ENCODE data around the gene FGFBP2.
A peak's percentile ranks its signal among the peaks of the same experiment; 100 is the strongest.
"Not testable (repeated sequence)": the region's sequence is repeated elsewhere in the genome, so short reads cannot be mapped to it uniquely, and the experiment has no call there.

FGFBP2 gene

DNA sequence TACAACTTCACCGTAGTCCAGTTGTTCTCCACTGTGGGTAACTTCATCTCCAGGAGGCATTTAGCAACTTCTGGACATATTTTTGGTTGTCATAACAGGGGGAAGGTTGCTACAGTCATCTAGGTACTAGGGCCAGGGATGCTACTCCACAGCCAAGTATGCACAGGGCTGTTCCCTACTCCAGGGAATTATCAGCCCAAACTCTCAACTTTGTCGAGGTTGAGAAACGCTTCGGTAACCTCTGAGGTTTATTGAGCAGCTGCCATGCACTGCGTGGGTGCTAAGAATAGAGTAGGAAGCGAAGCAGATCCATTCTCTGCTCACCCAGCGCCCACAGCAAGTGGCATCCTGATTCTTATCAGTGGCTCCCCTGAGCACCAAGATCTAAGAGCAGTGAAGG is 32.7 kb downstream of the FGFBP2 start:
- TF ChIP-seq GATA1 (IDR thresholded peaks at IDR 0.05; ENCODE audit: low read depth, low read length) (no peak), POLR2A (IDR thresholded peaks at IDR 0.05; ENCODE audit: low read length) (no peak)
- no peak for DNase-seq

DNA sequence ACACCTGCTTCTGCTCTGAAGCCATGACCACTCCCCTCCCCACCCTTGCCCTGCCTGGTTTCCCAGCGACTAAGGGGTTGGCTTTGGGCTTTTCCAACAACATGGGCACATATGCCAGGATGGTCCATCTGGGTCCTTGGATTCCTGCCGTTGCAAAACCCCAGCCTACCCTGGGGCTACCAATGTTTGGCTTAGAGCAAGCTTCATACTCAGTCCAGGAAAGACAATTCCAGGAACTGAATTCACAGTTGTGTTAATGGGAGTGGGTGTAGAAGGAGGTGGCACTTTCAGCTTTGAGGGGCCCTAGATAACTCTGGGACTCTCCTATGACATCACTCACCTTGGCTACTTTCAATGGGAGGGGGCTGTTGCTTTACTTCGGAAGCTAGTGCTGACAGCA is 33.4 kb downstream of the FGFBP2 start:
- no peak for TF ChIP-seq POLR2A (IDR thresholded peaks at IDR 0.05; ENCODE audit: low read length)
- no peak for TF ChIP-seq GATA1 (IDR thresholded peaks at IDR 0.05; ENCODE audit: low read depth, low read length)
- DNase-seq, result no peak

DNA sequence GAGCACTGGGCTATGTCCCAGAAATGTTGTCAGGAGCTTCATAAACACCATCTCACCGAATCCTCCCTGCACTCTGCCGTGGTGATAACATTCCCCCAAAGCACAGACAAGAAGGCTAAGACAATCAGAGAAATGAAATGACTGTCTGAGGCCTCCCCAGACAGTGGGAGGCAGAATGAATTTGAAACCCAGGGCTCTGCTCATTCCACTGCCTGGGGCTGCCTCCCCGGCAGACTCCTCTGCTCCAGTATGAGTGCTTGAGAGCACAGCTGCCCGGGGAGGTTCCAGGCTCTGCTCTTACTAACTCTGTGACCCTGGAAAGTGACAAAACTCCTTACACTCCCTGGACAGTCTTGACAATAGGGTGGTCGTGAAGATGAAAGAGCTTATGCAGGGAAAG is 34.1 kb downstream of the FGFBP2 start:
- no peak for TF ChIP-seq GATA1 (IDR thresholded peaks at IDR 0.05; ENCODE audit: low read depth, low read length)
- TF ChIP-seq POLR2A (IDR thresholded peaks at IDR 0.05; ENCODE audit: low read length), result no peak
- DNase-seq, result no peak

DNA sequence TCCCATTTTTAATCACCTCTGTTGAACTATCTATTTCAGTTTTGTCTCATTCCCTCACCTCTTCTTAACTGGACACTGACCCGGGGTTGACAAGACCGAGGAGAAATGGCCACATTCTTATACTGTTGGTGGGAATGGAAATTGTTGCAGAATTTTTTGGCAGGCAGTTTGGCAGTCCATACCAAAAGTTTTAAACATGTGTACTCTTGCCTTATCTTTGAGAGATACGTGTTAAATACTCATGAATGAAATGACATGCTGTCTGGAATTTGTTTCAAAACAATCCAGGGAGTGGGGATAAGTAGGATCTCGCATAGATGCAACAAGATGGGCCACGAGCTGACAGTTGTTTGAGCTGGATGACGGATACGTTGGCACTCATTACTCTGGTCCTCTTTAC is 36.5 kb downstream of the FGFBP2 start:
- TF ChIP-seq GATA1 (IDR thresholded peaks at IDR 0.05; ENCODE audit: low read depth, low read length), result no peak
- TF ChIP-seq POLR2A (IDR thresholded peaks at IDR 0.05; ENCODE audit: low read length), result no peak
- DNase-seq, result no peak

DNA sequence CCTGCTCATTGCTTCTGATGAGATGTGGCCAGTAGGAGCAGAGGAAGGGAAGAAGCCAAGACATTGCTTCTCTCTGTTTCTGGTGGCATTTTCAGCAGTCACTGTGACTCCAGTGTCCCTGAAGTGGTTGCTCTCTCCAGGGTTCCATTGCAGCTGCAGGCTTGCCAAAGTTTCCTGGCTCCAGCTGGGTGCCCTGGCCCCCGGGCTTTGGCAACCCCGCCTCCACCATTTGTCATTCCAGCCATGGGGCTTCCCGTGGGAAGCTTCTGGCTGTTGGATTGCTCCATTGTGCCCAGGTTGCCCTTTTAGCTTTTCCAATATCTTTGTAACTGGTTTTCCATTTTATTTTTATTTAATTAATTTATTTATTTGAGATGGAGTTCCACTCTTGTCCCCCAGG is 37.1 kb downstream of the FGFBP2 start:
- TF ChIP-seq POLR2A (IDR thresholded peaks at IDR 0.05; ENCODE audit: low read length), result no peak
- no peak for TF ChIP-seq GATA1 (IDR thresholded peaks at IDR 0.05; ENCODE audit: low read depth, low read length)
- no peak for DNase-seq

DNA sequence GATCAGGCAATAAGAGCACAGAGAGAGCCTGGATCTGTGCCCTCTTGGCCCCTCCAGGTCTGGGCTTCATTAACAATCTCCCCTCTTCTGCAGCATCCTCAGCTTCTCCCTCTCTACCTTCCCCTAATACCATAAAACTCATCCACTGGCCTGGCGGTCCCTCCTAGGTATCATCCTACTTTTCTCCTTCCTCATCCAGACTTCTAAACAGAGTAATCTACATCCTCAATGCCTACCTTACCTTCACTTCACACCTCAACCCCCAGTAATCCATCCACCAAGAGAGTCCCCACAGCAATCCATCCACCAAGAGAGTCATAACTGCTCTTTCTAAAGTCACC is 41.4 kb downstream of the FGFBP2 start:
- no peak for DNase-seq
- no peak for TF ChIP-seq GATA1 (IDR thresholded peaks at IDR 0.05; ENCODE audit: low read depth, low read length)
- TF ChIP-seq POLR2A (IDR thresholded peaks at IDR 0.05; ENCODE audit: low read length), result no peak

DNA sequence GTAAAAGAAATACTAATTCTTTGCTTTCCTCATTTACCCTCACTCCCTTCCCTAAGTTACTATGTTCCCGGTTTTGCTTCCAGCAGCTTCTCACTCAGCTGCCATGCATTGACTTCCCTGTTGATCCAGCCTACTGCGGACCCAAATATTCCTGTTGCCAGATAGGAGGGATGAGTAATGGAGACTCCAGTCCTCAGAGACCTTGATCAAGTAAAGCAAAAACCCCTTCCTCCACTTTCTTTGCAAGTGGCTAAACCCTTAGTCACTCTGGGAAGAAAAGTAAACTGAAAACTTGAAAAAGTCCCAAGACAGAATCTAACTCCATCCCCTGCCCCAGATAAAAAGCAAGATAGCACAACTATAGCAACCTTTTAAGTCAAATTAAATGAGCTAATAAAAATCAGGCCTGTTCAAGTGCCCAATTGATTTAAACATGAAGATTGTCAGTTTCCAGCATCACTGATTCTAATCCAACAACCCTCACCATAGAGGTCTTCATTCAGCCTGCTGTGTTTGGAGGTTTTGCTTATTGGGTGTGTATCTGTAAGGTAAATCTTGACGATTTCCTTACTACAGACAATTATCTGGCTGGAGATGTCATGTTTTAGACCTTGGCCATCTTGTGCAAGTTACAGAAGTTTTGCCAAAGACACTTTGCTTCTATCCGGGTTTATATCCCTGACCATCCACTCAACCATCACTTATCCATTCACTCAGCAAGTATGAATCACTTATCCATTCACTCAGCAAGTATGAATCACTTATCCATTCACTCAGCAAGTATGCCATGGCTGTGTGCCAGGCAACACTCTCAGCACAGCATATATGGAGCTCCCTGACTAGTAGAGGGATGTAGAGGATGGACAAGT is 42.0 kb downstream of the FGFBP2 start:
- no peak for TF ChIP-seq GATA1 (IDR thresholded peaks at IDR 0.05; ENCODE audit: low read depth, low read length)
- no peak for TF ChIP-seq POLR2A (IDR thresholded peaks at IDR 0.05; ENCODE audit: low read length)
- peak in 1 of 2 experiments; percentile 2 for DNase-seq

DNA sequence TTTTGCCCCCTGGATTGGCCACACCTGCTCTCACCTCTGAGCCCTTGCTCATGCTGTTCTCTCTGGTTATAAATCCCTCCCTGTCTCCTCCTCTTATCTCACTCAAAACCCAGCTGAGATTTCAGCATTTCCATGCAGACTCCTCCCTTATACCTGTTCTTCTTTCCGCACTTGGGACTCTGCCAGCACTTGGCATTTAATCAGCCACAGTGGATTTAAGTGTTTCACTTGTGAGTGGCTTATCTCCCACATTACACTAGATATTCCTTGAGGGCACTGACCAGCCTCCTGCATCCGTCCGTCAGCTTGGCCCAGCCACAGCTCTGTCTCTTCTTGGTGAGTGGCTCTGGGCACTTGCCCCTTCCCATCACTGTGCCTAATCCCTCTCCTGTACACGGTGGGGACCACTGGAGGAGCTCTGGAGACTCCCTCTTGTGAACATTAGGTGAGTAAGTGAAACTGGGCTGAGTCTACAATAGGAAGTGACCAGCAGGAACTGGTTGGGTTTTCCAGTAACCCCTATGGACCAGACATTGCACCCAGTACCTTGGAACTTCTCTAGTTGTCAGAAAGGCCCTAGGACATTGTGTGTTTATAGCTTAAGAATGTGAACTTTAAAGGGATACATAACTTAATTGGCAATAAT is 44.4 kb downstream of the FGFBP2 start:
- no peak for DNase-seq
- TF ChIP-seq GATA1 (IDR thresholded peaks at IDR 0.05; ENCODE audit: low read depth, low read length) (no peak), POLR2A (IDR thresholded peaks at IDR 0.05; ENCODE audit: low read length) (no peak)

DNA sequence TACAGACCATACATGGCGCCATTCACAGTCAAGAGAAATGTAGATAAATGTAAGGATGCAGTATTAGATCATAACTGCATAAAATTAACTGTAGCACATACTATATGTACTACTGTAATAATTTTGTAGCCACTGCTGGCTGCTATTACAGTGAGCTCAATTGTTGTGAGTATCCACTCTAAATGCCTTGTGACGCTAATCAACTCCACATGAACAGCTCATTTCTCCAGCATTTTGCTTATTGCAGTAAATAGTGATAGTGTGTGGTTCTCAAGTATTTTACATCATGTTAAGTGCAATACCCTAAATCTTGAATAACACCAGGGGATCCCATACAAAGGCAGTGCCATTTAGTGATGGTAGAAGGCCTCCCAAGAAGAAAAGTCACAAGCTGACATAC is 45.7 kb downstream of the FGFBP2 start:
- TF ChIP-seq POLR2A (IDR thresholded peaks at IDR 0.05; ENCODE audit: low read length) (no peak), GATA1 (IDR thresholded peaks at IDR 0.05; ENCODE audit: low read depth, low read length) (no peak)

DNA sequence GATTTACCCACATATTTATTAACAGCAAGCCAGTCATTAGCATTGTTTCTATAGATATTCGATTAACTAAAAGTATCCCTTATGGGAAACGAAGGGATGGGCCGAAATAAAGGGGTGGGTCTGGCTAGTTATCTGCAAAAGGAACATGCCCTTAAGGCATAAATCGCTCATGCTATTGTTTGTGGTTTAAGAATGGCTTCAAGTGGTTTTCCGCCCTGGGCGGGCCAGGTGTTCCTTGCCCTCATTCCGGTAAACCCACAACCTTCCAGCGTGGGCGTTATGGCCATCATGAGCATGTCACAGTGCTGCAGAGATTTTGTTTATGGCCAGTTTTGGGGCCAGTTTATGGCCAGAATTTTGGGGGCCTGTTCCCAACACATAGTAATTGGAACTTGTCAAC is 46.6 kb downstream of the FGFBP2 start:
- DNase-seq, result not testable (repeated sequence)

More for the DNA sequence above, 45.7 kb downstream of the FGFBP2 start:
- DNase-seq, result no peak

DNA sequence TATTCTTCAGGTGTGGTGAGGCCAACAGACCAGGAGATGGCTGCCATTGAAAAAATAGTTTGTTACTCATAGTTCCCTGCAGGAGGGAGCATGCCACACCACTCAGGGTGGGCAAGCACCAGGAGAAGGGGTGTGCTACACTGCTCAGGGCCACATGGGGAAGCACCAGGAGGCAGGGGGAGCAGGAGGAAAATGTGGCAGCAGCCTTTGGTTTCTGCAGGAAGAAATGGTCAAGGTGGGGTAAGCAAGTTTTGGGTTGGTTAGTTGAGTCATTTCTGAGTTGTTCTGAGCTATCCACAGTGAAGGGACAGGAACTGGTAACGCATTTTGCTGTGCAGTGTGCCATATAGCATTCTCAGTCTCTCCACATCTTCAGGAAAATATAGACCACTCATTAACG is 48.2 kb downstream of the FGFBP2 start:
- no peak for TF ChIP-seq GATA1 (IDR thresholded peaks at IDR 0.05; ENCODE audit: low read depth, low read length)
- DNase-seq, result no peak

DNA sequence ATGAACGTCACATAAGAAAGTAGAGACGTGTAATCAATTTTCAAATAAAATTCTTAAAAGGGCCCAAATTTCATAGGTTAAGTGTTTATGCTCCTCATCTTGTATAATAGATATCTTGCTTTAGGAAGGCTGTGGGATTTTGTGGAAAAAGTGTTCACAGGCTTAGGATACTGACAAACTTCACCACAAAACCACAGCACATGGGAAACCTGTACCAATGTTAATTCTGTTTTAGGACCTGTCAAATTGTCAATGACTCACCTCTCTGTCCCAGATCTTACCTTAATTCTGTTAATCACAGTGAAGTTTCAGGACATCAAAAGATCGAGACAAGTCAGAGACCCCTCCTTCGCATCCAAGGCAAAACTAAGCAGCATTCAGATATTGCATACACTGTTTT is 48.7 kb downstream of the FGFBP2 start:
- no peak for DNase-seq
- TF ChIP-seq GATA1 (IDR thresholded peaks at IDR 0.05; ENCODE audit: low read depth, low read length), result no peak
- no peak for TF ChIP-seq POLR2A (IDR thresholded peaks at IDR 0.05; ENCODE audit: low read length)

DNA sequence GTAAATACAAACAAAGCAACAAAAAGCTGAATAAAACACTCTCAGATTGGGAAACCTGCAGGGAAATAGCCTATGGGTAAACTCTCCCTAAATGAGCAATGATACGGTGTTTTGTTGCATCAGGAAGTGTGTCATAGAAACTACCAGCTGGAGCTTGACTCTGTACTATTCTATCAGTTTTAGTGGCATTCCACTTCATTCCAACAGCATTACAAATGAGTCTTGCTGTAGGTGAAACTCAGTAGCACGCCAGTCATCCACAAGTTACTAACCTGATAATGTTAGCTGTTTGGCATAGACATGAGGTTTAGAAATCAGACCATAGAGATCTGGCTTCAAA is 49.4 kb downstream of the FGFBP2 start:
- TF ChIP-seq POLR2A (IDR thresholded peaks at IDR 0.05; ENCODE audit: low read length), result no peak
- TF ChIP-seq GATA1 (IDR thresholded peaks at IDR 0.05; ENCODE audit: low read depth, low read length), result no peak

DNA sequence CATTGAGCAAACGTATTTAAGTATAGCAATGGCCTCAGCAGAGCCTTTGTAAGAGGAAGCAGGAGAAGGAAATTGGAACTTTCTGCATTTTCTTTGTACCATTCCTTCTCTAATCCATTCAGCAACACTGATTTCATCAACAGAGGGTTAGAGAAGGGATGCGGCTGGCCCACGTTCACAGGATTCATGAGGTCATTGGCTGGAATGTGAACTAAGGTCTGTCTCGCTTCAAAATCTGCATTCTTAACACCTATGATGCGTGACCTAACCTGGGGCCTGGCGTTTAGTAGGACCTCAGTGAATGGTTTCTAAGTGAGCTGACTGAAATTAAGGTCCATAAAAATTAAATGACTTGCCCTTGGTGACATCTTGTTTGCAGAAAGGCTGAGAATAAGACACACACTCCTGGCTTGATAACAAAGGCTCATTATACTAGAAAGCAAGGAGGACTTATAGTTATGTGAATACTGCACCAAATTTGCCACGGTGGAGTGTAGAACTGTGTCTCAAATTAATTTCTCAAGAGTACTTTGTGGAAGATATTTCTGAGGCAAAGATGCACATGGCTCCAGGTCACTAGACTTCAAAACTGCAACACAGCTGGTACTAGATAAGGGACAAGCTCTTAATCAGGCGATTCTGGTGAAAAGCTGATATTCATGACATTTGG is 49.9 kb downstream of the FGFBP2 start:
- no peak for DNase-seq
- TF ChIP-seq GATA1 (IDR thresholded peaks at IDR 0.05; ENCODE audit: low read depth, low read length) (no peak), POLR2A (IDR thresholded peaks at IDR 0.05; ENCODE audit: low read length) (no peak)

More for the DNA sequence above, 49.4 kb downstream of the FGFBP2 start:
- no peak for DNase-seq

DNA sequence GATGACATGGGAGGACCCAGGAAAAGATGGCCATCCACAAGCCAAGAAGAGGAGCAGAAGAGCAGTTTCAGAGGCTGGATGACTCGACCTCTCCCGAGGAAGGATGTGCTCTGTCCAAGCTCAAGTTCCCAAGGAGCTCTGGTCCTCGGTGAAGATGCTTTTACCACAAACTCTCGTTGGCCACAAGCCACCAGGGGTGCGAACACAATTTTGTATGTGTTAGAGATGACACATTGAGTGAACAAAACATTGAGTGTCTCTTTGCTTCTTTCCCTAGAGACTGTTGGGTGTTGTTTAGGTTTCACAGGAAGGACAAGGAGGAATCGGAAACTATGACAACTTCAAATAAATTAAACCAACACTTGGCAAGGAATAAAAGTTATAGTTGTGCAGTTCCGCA is 50.7 kb downstream of the FGFBP2 start:
- TF ChIP-seq GATA1 (IDR thresholded peaks at IDR 0.05; ENCODE audit: low read depth, low read length) (no peak), POLR2A (IDR thresholded peaks at IDR 0.05; ENCODE audit: low read length) (no peak)
- DNase-seq, result no peak
